ENCODE results near the gene CCDC86. TPM values are rescaled to one million over a fixed set of nuclear protein-coding genes. Genes with fewer than 3 reads are reported as not detected.

The CCDC86 gene
- total and polyA plus RNA-seq, 10 of the 15 experiments (the other 5 are each of a cell fraction or from before 2014, with no cell fraction given) = 2.0 to 87.2 (median 38.7) TPM

DNA sequence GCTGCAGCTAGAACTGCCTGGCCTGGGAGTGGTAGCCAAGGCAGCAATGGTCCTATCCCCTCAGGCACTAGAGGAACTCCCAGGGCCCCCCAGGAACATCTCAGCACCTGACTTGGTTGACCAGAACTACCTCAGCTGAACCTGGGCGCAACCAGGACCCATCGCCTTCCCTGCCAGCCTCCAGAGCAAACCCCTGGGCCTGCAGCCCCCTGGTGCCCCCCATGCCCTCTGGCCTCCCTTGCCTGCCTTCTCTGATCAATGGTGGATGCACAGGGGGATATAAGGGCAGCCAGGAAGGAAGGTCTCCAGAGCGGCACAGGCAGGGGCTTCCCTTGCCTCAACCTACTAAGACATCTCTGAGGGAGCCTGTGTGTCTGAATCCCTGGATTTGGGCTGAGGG is 43.3 kb upstream of the CCDC86 start (continued):
- TF ChIP-seq POLR2A (IDR thresholded peaks at IDR 0.05; ENCODE audit: low read depth, low read length) = no peak
- no peak for TF ChIP-seq CREM (IDR thresholded peaks at IDR 0.05; ENCODE audit: low read depth)
- TF ChIP-seq SMC3 (IDR thresholded peaks at IDR 0.05; ENCODE audit: borderline replicate concordance, low read length) = no peak

DNA sequence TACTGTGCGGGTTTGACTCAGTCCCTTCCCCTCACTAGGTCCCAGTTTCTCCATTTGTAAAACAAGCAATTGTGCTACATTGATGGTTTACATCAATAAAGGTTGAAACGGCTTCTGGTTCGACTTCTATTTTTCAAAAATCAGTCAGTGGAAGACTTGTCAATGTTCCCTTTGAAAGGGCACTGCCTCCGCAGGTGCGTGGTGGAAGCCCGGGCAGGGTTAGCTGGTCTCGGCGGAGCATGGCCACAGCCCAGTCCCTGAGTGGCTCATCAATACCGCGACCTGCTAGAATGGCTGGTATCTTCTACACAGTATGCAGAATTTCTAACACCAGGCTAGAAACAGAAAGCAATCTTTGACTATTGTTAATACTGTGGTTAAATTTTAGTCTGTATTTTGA is 40.7 kb upstream of the CCDC86 start:
- no TSS peak for BruUV-seq (replicated peaks)
- Histone ChIP-seq H3K27me3 (replicated peaks in 1 of 2; ENCODE audit: control insufficient read depth in 2 of 2, insufficient read depth in 2 of 2, low read length in 1 of 2) (no peaks in the 10 kb centered on the region; a peak in 2 of 4 replicates), H3K9me3 (replicated peaks; ENCODE audit: control insufficient read depth, insufficient read depth, low read length) (no peaks in the 10 kb centered on the region), H4K20me1 (ENCODE audit: control insufficient read depth, insufficient read depth) (no peaks in the 10 kb centered on the region), H3K27ac (ENCODE audit: control insufficient read depth, insufficient read depth) (no peak overlapping the region), H3K4me1 (ENCODE audit: control insufficient read depth, insufficient read depth, low read length) (no peaks in the 10 kb centered on the region), H2AFZ (ENCODE audit: control insufficient read depth, low read depth, low read length) (no peak overlapping the region), H3K4me3 (no peak overlapping the region), H3K9ac (ENCODE audit: control insufficient read depth, insufficient read depth, low read length) (no peak overlapping the region), H3K79me2 (ENCODE audit: control insufficient read depth, insufficient read depth, low read length) (no peaks in the 10 kb centered on the region), H3K36me3 (ENCODE audit: control insufficient read depth in 2 of 2, insufficient read depth in 2 of 2, low read length in 1 of 2) (no peaks in the 10 kb centered on the region), H3K4me2 (ENCODE audit: control insufficient read depth, insufficient read depth) (no peak overlapping the region)
- ATAC-seq (no peak), DNase-seq (ENCODE audit: low read depth, low spot score) (no peak), FAIRE-seq (no peak)
- CTCF ChIA-PET = no interaction called here
- TF ChIP-seq ZSCAN29 (IDR thresholded peaks at IDR 0.05) = no peak
- no peak for TF ChIP-seq RCOR1 (conservative IDR thresholded peaks at IDR 0.05; ENCODE audit: low read depth, low read length)
- no peak for TF ChIP-seq IKZF1 (conservative IDR thresholded peaks at IDR 0.05)
- no peak for TF ChIP-seq NBN (IDR thresholded peaks at IDR 0.05)
- no peak for TF ChIP-seq STAT3 (IDR thresholded peaks at IDR 0.05; ENCODE audit: low read depth, low read length)
- TF ChIP-seq, protein P1, sequence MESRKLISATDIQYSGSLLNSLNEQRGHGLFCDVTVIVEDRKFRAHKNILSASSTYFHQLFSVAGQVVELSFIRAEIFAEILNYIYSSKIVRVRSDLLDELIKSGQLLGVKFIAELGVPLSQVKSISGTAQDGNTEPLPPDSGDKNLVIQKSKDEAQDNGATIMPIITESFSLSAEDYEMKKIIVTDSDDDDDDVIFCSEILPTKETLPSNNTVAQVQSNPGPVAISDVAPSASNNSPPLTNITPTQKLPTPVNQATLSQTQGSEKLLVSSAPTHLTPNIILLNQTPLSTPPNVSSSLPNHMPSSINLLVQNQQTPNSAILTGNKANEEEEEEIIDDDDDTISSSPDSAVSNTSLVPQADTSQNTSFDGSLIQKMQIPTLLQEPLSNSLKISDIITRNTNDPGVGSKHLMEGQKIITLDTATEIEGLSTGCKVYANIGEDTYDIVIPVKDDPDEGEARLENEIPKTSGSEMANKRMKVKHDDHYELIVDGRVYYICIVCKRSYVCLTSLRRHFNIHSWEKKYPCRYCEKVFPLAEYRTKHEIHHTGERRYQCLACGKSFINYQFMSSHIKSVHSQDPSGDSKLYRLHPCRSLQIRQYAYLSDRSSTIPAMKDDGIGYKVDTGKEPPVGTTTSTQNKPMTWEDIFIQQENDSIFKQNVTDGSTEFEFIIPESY (IDR thresholded peaks at IDR 0.05) = no peak
- TF ChIP-seq, protein P2, sequence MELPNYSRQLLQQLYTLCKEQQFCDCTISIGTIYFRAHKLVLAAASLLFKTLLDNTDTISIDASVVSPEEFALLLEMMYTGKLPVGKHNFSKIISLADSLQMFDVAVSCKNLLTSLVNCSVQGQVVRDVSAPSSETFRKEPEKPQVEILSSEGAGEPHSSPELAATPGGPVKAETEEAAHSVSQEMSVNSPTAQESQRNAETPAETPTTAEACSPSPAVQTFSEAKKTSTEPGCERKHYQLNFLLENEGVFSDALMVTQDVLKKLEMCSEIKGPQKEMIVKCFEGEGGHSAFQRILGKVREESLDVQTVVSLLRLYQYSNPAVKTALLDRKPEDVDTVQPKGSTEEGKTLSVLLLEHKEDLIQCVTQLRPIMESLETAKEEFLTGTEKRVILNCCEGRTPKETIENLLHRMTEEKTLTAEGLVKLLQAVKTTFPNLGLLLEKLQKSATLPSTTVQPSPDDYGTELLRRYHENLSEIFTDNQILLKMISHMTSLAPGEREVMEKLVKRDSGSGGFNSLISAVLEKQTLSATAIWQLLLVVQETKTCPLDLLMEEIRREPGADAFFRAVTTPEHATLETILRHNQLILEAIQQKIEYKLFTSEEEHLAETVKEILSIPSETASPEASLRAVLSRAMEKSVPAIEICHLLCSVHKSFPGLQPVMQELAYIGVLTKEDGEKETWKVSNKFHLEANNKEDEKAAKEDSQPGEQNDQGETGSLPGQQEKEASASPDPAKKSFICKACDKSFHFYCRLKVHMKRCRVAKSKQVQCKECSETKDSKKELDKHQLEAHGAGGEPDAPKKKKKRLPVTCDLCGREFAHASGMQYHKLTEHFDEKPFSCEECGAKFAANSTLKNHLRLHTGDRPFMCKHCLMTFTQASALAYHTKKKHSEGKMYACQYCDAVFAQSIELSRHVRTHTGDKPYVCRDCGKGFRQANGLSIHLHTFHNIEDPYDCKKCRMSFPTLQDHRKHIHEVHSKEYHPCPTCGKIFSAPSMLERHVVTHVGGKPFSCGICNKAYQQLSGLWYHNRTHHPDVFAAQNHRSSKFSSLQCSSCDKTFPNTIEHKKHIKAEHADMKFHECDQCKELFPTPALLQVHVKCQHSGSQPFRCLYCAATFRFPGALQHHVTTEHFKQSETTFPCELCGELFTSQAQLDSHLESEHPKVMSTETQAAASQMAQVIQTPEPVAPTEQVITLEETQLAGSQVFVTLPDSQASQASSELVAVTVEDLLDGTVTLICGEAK (IDR thresholded peaks at IDR 0.05; ENCODE audit: borderline replicate concordance) = no peak
- TF ChIP-seq CREB1 (IDR thresholded peaks at IDR 0.05; ENCODE audit: low read depth) = no peak
- TF ChIP-seq CBFB (IDR thresholded peaks at IDR 0.05; ENCODE audit: low read depth) = no peak
- no peak for TF ChIP-seq NFYA (IDR thresholded peaks at IDR 0.05; ENCODE audit: borderline replicate concordance, low read depth, low read length)
- TF ChIP-seq CREM (IDR thresholded peaks at IDR 0.05; ENCODE audit: low read depth) = no peak
- TF ChIP-seq, protein P3, sequence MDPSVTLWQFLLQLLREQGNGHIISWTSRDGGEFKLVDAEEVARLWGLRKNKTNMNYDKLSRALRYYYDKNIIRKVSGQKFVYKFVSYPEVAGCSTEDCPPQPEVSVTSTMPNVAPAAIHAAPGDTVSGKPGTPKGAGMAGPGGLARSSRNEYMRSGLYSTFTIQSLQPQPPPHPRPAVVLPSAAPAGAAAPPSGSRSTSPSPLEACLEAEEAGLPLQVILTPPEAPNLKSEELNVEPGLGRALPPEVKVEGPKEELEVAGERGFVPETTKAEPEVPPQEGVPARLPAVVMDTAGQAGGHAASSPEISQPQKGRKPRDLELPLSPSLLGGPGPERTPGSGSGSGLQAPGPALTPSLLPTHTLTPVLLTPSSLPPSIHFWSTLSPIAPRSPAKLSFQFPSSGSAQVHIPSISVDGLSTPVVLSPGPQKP (IDR thresholded peaks at IDR 0.05; ENCODE audit: low read depth, low read length) = no peak
- TF ChIP-seq JUND (IDR thresholded peaks at IDR 0.05; ENCODE audit: low read depth, low read length) = no peak
- no peak for TF ChIP-seq HDAC2 (IDR thresholded peaks at IDR 0.05)
- POLR2A ChIA-PET = no interaction called here
- RAD21 ChIA-PET (ENCODE audit: unreplicated experiment) = no interaction called here
- in situ Hi-C loops (cut with MboI) (no loop called here), intact Hi-C loops (cut with micrococcal nuclease; ENCODE audit: unreplicated experiment) (no loop called here)
- SMC1A ChIA-PET (ENCODE audit: uncharacterized antibody, unreplicated experiment) = no interaction called here
- WGBS (ENCODE audit: insufficient coverage, insufficient replicate concordance, low lambda C conversion rate, missing lambda C conversion rate) = 79% methylated on average over 10 of the region's 10 CpGs

Measured in GM12878 (cell line).